GM18526 (cell line): ENCODE results near the gene ARHGAP4.

Source experiments
- POLR2A ChIP-seq: IDR thresholded peaks from 3 replicates; pipeline ENCODE4 v1.6.1; 2011; ENCODE audit not compliant: insufficient read length; ENCODE audit errors: extremely low read depth

The ARHGAP4 gene

GRCh38 chrX:153953892-153954557, 28.0 kb upstream of the ARHGAP4 start:
- no peak for TF ChIP-seq POLR2A

- TF ChIP-seq POLR2A = peak; percentile 23
Observed at GRCh38 chrX:153953342-153953830, 27.3 kb upstream of the ARHGAP4 start.

GRCh38 chrX:153952373-153953026, 26.4 kb upstream of the ARHGAP4 start:
- TF ChIP-seq POLR2A = no peak

- TF ChIP-seq POLR2A = no peak
Observed at GRCh38 chrX:153951683-153952372, 25.8 kb upstream of the ARHGAP4 start.

- no peak for TF ChIP-seq POLR2A
Observed at GRCh38 chrX:153950127-153950526, 24.1 kb upstream of the ARHGAP4 start.

- no peak for TF ChIP-seq POLR2A
Observed at GRCh38 chrX:153948847-153949805, 23.1 kb upstream of the ARHGAP4 start.

- no peak for TF ChIP-seq POLR2A
Observed at GRCh38 chrX:153948002-153948466, 22.0 kb upstream of the ARHGAP4 start.

- no peak for TF ChIP-seq POLR2A
Observed at GRCh38 chrX:153947009-153947769, 21.1 kb upstream of the ARHGAP4 start.

GRCh38 chrX:153945956-153946943, 20.2 kb upstream of the ARHGAP4 start:
- TF ChIP-seq POLR2A = no peak

GRCh38 chrX:153944800-153945150, 18.7 kb upstream of the ARHGAP4 start:
- TF ChIP-seq POLR2A = no peak

GRCh38 chrX:153944140-153944799, 18.2 kb upstream of the ARHGAP4 start, which contains the start of gene RENBP:
Gene RENBP, minus strand, starts transcription at chrX:153944643. Its CDS starts 33 bp downstream, at chrX:153944610.
- TF ChIP-seq POLR2A = no peak
